NCI-H2107 treated with DMSO at 0.1 percent for 48 hours (cell line): ENCODE data around the gene NXPH4.
A peak's percentile ranks its signal among the peaks of the same experiment; 100 is the strongest.

Experiments used
- DNase-seq: peaks from one replicate; lab custom pipeline; 2025; ENCODE audit not compliant: unreplicated experiment; lab: John Stamatoyannopoulos, UW

The NXPH4 gene

DNA sequence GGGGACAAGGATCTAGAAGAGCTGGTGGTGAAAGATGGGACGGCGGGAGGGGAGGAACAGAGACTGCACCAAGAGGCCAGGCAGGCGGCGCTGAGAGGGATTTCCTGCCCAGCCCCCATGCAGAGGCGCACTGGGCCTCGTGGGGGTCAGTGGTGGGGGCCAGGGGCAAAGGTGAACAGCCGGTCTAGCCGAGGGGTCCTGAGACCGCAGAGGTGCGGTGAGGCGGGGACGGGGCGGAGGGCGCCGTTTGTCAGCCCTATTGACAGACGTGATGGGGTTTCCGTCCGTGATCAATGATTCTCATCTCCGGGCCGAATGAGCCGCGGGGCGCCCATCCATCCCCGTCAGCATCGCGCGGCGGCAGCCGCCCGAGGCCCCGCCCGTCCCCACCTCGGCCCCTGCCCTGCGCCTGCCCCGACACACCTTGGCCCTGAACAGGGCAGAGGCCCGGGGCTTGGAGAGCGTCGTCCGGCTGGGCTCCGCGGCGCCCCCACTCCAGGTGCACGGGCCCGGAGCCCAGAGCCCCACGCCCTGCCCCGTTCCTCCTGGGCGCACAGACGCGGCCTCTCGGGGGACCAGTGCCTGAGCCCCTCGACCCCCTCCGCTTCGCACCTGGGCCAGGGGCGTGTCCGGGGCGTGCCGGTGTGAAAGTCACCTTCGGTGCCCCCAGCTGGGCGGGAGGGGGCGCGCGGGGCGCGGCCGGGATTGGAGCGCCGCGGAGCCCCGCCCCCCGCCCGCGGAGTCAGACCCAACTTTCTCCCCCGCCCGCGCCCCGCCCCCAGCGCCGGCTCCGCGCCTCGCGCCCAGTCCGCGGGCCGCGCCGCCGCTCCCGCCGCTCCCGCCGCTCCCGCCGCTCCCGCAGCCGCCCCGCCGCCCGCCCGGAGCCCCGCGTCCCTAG, at the start of gene NXPH4:
Gene NXPH4, plus strand, starts transcription at position 781 of the 898 bp plus-strand sequence. CDS start 176 bp downstream, outside the sequence.
- no peak for DNase-seq

DNA sequence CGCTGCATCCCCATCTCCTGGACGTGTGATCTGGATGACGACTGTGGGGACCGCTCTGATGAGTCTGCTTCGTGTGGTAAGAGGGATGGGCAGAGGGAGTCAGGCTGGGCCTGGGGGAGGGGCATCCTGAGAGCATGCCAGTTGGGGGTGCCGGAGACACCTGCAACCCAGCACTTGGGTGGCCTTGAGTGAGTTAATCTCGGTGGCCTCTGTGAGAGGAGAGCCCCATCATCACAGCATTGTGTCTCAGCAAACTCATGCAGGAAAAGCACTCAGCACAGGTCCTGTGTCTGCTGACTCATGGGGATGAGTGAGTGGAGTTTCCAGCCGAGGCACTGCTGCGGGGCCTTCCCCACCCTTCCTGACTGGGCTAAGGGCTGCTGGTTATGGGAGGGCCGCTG, 49.6 kb upstream of the NXPH4 start:
- no peak for DNase-seq

DNA sequence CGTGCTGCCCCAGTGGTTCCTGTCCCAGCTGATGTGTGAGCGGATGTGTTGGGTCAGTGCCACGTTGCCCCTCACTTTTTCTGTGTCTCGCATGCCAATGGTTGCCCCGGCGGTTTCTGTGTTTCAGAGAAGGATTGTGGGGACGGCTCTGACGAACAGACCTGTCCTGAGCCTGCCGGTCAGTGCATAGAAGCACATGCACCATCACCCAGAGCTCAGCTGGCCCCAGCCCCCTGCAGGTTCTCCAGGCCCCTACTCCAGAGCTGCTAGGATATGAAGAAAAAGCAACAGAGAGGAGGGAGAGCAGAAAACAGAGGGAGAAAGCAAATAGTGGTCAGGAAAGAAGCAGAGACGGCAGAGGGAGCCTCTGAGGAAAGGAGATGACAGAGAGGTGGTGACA, 48.5 kb upstream of the NXPH4 start:
- DNase-seq: no peak

DNA sequence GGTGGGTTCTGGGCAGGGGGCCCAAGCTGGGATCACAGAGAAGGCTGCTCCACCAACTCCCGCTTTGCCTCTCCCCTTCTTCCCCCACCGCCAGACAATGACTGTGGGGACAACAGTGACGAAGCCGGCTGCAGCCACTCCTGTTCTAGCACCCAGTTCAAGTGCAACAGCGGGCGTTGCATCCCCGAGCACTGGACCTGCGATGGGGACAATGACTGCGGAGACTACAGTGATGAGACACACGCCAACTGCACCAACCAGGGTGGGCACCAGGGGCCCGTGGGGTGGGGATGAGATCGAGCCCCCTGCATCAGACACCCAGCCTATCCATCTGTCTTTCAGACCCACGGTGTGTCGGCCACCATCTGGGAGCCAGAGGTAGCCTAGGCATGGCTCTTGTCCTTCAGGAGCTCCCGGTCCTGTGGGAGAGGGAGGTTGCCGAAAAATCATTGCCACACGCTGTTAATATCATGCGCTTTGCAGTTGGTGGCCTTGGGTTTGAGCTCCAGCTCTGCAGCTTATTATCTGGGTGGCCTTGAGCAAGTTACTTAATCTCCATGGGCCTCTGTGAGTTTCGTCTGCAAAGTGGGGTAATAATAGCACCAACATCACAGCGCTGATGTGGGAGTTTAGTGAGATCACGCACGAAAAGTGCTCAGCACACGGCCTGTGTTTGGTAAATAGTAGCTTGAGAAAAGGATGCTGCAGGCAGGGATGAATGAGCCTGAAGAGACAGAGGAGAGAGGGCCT, 47.4 kb upstream of the NXPH4 start:
- no peak for DNase-seq

DNA sequence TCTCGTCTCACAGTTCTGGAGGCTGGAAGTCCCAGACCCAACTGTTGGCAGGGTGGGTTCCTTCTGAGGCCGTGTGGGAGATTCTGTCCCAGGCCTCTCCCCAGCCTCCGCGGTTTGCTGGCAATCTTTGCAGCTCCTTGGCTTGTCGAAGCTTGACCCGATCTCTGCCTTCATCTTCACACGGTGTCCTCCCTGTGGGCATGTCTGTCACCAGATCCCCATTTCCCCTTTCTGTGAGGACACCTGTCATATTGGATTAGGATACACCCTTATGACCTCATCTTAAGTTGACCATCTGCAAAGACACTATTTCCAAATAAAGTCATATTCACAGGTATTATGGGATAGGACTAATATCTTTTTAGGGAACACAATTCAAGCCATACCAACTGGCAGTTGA, 46.6 kb upstream of the NXPH4 start:
- no peak for DNase-seq

DNA sequence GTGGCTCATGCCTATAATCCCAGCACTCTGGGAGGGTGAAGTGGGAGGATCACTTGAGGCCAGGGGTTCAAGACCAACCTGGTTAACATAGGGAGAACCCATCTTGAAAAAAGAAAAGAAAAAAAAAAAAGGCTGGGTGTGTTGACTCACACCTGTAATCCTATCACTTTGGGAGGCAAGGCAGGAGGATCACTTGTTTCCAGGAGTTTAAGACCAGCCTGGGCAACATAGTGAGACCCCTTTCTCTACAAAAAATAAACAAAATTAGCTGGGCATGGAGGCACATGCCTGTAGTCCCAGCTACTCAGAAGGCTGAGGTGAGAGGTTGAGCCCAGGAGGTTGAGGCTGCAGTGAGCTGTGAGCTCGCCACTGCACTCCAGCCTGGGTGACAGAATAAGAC, 46.2 kb upstream of the NXPH4 start:
- no peak for DNase-seq

DNA sequence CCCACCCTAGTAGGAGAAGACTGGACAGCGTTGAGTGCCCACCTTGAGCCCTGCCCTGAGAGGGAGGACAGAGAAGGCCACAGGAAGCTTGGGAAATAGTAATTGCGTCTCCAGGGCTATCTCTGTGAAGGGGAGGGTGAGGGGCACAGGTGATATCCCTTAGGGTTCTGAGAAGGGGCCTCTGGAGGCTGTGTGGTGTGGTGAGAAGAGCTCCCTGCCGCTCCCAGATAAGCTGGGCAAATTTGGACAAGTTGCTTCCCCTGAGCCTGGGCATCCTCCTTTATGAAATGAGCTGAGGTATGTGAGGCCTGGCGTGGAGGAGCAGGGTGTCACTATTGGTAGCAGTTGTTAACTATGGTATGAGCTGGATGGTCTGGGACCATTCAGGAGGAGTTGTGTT, 45.7 kb upstream of the NXPH4 start:
- no peak for DNase-seq

DNA sequence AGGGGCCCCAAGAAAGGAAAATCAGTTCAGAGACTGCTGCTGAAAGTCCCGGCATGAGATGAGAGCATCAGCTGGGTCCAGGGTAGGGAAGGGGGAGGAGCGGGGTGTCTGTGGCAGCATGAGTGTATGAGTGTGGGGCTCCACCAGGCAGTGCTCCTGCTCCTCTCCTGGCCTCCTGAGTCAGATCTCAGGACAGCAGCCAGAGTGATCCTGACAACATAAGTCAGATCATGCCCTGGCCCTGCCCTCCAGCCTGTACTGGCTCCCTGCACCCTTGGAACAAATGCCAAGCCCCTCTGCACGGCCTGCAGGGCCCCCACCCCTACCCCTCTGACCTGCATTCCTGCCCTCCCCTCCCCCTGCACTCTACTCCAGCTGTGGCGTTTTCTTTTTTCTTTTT, 44.9 kb upstream of the NXPH4 start:
- DNase-seq: no peak

DNA sequence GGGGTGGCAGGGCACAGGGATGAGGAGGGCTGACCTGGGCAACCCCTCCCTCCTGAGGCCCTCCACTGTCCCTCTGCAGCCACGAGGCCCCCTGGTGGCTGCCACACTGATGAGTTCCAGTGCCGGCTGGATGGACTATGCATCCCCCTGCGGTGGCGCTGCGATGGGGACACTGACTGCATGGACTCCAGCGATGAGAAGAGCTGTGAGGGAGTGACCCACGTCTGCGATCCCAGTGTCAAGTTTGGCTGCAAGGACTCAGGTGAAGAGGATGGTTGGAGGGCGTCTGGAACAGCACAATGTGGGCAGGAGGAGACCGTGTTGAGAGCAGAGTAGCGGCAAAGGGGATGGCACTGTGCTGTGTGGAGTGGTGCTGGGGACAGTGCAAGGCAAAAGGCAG, 43.5 kb upstream of the NXPH4 start:
- no peak for DNase-seq

DNA sequence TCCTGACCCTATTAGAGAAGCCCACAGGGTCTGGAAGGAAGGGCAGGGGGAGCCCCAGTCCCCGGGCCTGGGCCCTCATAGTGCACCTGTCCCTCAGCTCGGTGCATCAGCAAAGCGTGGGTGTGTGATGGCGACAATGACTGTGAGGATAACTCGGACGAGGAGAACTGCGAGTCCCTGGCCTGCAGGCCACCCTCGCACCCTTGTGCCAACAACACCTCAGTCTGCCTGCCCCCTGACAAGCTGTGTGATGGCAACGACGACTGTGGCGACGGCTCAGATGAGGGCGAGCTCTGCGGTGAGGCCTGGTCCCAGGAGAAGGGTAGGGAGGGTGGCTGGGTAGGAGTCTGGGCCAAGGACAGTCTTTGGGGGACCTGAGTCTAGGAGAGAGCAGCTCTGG, 42.9 kb upstream of the NXPH4 start:
- DNase-seq: no peak

DNA sequence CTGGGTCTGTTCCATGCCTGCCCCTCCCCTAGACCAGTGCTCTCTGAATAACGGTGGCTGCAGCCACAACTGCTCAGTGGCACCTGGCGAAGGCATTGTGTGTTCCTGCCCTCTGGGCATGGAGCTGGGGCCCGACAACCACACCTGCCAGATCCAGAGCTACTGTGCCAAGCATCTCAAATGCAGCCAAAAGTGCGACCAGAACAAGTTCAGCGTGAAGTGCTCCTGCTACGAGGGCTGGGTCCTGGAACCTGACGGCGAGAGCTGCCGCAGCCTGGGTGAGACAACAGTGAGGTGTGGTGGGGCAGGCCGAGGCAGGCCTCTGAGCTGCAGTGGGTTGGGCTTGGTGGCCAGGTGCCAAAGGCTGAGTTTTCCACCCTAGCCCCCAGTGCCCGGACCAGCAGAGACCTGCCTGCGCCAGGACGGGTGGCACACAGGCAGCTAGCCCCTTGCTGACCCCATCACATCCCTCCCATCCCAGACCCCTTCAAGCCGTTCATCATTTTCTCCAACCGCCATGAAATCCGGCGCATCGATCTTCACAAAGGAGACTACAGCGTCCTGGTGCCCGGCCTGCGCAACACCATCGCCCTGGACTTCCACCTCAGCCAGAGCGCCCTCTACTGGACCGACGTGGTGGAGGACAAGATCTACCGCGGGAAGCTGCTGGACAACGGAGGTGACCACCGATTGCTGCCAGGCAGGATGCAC, 41.0 kb upstream of the NXPH4 start:
- peak; percentile 90 for DNase-seq

DNA sequence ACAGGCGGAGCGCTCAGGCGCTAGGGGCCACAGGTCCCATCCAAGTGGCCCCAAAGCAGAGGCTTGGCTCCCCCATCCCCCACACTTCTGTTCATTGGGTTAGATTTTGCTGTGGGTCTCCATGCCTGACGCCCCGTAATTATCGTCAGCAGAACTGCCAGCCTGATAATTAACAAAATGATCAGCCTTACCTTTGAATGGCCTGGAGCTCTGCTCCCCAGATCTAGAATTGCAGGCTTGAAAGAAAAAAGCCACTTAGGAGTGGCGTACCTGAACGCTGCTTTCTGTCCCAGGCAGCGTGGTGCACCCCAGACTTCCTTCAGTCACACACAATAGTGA, 40.5 kb upstream of the NXPH4 start:
- no peak for DNase-seq

DNA sequence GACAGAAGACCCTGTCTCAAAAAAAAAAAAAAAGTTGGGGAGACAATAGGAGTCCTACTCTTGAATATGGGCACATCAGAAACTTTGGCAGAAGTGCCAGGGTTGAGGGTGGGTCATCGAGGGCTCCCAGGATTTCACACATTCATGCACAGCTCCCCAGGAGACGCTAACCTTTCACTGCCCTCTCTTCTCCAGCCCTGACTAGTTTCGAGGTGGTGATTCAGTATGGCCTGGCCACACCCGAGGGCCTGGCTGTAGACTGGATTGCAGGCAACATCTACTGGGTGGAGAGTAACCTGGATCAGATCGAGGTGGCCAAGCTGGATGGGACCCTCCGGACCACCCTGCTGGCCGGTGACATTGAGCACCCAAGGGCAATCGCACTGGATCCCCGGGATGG, 39.7 kb upstream of the NXPH4 start:
- DNase-seq: no peak

DNA sequence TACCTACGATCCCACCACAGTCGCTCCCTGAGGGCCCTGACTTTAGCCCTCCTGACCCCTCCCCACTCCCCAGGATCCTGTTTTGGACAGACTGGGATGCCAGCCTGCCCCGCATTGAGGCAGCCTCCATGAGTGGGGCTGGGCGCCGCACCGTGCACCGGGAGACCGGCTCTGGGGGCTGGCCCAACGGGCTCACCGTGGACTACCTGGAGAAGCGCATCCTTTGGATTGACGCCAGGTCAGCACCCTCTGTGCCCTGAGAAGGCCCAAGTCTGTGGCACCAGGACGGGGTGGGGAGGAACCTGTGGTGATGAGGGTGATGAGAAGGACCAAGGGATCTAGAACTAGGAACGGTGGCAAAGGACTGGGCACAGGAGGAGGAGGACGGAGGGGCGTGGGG, 39.2 kb upstream of the NXPH4 start:
- no peak for DNase-seq

DNA sequence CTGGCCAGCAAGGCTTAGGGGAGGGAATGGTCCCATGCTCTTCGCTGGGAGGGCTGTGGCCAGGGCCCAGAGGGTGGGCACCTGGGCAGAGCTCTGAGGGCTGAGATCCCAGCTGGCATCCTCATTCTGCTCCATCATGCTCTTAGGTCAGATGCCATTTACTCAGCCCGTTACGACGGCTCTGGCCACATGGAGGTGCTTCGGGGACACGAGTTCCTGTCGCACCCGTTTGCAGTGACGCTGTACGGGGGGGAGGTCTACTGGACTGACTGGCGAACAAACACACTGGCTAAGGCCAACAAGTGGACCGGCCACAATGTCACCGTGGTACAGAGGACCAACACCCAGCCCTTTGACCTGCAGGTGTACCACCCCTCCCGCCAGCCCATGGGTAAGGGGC, 38.4 kb upstream of the NXPH4 start:
- no peak for DNase-seq

DNA sequence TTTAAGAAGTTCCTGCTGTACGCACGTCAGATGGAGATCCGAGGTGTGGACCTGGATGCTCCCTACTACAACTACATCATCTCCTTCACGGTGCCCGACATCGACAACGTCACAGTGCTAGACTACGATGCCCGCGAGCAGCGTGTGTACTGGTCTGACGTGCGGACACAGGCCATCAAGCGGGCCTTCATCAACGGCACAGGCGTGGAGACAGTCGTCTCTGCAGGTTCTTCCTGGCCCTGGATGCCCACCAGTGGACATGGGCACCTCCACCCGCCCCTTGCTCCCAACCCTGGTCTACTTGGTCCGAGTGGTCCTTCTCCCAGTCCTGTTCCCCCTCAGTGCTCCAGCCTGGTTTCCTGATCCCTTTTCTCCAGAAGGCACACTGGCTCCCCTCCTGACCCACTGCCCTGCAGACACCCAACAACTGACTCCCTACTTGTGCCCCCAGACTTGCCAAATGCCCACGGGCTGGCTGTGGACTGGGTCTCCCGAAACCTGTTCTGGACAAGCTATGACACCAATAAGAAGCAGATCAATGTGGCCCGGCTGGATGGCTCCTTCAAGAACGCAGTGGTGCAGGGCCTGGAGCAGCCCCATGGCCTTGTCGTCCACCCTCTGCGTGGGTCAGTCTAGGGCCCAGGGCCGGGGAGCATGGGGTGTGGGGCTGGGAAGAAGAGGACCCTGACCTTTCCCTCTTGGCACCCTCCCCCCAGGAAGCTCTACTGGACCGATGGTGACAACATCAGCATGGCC, 37.1 kb upstream of the NXPH4 start:
- no peak for DNase-seq

DNA sequence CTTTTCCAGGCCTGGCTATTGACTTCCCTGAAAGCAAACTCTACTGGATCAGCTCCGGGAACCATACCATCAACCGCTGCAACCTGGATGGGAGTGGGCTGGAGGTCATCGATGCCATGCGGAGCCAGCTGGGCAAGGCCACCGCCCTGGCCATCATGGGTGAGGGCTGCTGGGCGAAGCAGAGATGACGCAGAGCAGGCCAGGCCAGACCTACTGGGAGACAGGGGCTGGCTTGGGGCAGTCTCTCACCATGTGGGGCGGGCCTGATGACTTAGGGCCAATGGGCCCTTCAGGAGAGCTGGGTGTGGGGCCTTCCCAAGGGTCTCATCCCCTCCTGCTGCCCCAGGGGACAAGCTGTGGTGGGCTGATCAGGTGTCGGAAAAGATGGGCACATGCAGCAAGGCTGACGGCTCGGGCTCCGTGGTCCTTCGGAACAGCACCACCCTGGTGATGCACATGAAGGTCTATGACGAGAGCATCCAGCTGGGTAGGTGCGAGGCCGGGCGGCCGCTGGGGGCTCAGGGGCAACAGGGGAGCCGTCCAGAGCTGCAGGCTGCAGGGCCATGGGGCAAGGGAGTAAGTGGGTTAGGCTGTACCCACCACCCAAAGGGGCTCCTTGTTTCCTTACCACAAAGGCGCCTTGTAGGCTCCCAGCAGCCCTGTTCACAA, 36.1 kb upstream of the NXPH4 start:
- DNase-seq: no peak

DNA sequence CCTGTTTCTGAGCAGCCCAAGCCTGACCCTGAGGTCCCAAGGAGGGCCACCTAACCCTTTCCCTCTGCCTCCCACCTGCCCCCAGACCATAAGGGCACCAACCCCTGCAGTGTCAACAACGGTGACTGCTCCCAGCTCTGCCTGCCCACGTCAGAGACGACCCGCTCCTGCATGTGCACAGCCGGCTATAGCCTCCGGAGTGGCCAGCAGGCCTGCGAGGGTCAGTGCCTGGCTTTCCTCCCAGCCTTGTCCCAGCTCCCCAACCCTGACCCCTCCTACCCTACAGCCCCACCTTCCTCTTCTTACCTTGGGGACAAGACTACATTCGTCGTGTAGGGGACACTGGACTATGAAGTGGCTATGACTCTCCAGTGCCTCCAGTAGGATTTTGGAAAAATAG, 35.5 kb upstream of the NXPH4 start:
- DNase-seq: no peak

DNA sequence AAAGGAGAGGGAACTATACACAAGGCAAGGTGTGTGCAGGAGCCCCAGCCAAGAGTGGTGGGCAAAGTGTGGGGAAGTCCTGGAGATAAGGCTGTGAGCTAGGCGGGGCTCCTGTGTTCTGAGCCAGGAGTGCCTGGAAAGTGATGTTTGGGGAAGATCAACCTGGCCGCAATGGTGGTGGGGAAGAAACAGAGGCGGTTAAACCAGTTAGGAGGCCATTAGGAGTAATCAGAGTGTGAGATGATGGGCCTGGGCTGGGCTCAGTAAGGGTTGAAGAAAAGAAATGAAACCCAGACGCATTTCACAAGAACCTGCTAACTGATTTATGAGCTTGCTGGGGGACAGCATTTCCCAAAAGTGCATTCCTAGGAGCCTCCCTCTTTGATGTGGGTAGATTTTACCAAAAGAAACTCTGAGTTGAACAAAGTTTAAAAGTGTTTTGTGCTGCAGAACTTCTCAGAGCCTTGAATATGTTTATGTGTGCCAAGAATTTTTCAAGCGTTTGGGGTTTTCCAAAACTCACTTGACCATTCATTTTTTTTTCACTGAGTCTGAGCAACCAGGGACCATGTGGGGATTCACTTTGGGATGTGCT, 34.9 kb upstream of the NXPH4 start:
- DNase-seq: no peak

DNA sequence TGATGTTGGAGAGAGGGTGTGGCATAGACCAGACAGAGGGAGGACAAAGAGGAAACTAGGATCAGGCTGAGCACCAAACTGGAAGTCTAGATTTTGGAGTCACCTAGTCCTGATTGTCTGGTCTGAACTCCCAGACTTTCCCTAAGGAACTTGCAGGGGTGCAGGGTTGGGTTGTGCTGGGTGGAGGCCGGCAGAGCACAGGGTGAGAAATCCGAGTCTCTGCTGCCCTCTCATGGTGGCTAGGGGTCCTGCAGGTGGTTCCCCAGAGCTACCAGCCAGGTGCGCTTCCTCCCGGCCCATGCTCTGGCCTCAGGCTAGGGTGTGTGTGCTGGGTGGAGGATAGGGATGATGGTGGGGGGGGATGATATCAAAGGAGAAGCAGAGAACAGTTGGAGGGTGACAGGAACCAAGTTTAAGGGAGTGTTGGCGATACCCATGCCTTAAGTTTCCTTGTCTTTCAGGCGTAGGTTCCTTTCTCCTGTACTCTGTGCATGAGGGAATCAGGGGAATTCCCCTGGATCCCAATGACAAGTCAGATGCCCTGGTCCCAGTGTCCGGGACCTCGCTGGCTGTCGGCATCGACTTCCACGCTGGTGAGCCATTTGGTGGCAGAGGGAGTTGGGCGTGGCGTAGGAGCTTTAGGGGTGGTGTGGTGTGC, 33.5 kb upstream of the NXPH4 start:
- peak; percentile 78 for DNase-seq
